A549 (cell line): ENCODE data around the gene SNAI3.

Experiments used
- BHLHE40 ChIP-seq: IDR thresholded peaks from 2 replicates; pipeline ENCODE4 v1.6.1; 2012; ENCODE audit warnings: low read depth, low read length, inconsistent platforms
- CBX8 ChIP-seq: fragments of 200-600 bp; sonication (generic); IDR thresholded peaks from 2 replicates; pipeline ENCODE4 v1.6.1; 2016
- CEBPB ChIP-seq, 2 experiments: fragments of >200 bp in 1 of 2; sonication (Bioruptor Twin) in 1 of 2; formaldehyde crosslinking in 1 of 2; IDR thresholded peaks; 2 replicates each; pipeline ENCODE4 v1.6.1; 2012 to 2016
- EP300 ChIP-seq, 2 experiments: fragments of >200 bp; sonication (Bioruptor Twin); formaldehyde crosslinking; IDR thresholded peaks; 2 replicates in 1 of 2; 3 replicates in 1 of 2; pipeline ENCODE4 v1.6.1; 2016 to 2017
- MAFK ChIP-seq: fragments of 450-650 bp; IDR thresholded peaks from 2 replicates; pipeline ENCODE4 v1.6.1; 2014; ENCODE audit not compliant: partially characterized antibody
- MAX ChIP-seq: IDR thresholded peaks from 2 replicates; pipeline ENCODE4 v1.6.1; 2012
- MYC ChIP-seq: IDR thresholded peaks from 2 replicates; pipeline ENCODE4 v1.6.1; 2012; ENCODE audit warnings: mild to moderate bottlenecking, inconsistent platforms, low read length, improper control_type of control experiment, borderline replicate concordance
- POLR2A ChIP-seq: IDR thresholded peaks from 2 replicates; pipeline ENCODE4 v1.6.1; 2012; ENCODE audit warnings: mild to moderate bottlenecking, low read length
- RFX5 ChIP-seq: fragments of 450-650 bp; IDR thresholded peaks from 2 replicates; pipeline ENCODE4 v1.7.1; 2014; ENCODE audit warnings: antibody characterized with exemption, mild to moderate bottlenecking, moderate library complexity
- TP53 ChIP-seq: fragments of 250-450 bp; sonication (Bioruptor Pico); IDR thresholded peaks from 2 replicates; pipeline ENCODE4 v1.5.0; 2021; ENCODE audit warnings: mild to moderate bottlenecking, moderate library complexity
- ZFP36 ChIP-seq: fragments of 450-650 bp; IDR thresholded peaks from 2 replicates; pipeline ENCODE4 v1.6.1; 2014; ENCODE audit warnings: borderline replicate concordance; ENCODE audit not compliant: partially characterized antibody
- TF ChIP-seq, protein P1 (sequence below): fragments of >200 bp; sonication (Bioruptor Twin); formaldehyde crosslinking; IDR thresholded peaks from 3 replicates; pipeline ENCODE4 v1.5.1; 2016
- TF ChIP-seq, protein P2 (sequence below): fragments of >200 bp; sonication (Bioruptor Twin); formaldehyde crosslinking; IDR thresholded peaks from 3 replicates; pipeline ENCODE4 v1.6.1; 2016
- TF ChIP-seq, protein P3 (sequence below): fragments of 200-600 bp; sonication (generic); IDR thresholded peaks from 2 replicates; pipeline ENCODE4 v1.6.1; 2016; ENCODE audit warnings: antibody characterized with exemption, mild to moderate bottlenecking, moderate library complexity

GRCh38 chr16:88705076-88705684 lies 18.9 kb upstream of the SNAI3 start:
- TF ChIP-seq ZFP36 (no peak), TP53 (no peak), MYC (no peak), POLR2A (no peak), MAFK (no peak), EP300 (IDR thresholded peaks at IDR 0.05) (no peak), MAX (no peak), CEBPB (IDR thresholded peaks at IDR 0.05) (no peak), BHLHE40 (no peak), CBX8 (no peak), RFX5 (no peak)
- TF ChIP-seq, protein P1, sequence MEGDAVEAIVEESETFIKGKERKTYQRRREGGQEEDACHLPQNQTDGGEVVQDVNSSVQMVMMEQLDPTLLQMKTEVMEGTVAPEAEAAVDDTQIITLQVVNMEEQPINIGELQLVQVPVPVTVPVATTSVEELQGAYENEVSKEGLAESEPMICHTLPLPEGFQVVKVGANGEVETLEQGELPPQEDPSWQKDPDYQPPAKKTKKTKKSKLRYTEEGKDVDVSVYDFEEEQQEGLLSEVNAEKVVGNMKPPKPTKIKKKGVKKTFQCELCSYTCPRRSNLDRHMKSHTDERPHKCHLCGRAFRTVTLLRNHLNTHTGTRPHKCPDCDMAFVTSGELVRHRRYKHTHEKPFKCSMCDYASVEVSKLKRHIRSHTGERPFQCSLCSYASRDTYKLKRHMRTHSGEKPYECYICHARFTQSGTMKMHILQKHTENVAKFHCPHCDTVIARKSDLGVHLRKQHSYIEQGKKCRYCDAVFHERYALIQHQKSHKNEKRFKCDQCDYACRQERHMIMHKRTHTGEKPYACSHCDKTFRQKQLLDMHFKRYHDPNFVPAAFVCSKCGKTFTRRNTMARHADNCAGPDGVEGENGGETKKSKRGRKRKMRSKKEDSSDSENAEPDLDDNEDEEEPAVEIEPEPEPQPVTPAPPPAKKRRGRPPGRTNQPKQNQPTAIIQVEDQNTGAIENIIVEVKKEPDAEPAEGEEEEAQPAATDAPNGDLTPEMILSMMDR: no peak
- TF ChIP-seq, protein P2, sequence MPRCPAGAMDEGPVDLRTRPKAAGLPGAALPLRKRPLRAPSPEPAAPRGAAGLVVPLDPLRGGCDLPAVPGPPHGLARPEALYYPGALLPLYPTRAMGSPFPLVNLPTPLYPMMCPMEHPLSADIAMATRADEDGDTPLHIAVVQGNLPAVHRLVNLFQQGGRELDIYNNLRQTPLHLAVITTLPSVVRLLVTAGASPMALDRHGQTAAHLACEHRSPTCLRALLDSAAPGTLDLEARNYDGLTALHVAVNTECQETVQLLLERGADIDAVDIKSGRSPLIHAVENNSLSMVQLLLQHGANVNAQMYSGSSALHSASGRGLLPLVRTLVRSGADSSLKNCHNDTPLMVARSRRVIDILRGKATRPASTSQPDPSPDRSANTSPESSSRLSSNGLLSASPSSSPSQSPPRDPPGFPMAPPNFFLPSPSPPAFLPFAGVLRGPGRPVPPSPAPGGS: no peak
- TF ChIP-seq, protein P3, sequence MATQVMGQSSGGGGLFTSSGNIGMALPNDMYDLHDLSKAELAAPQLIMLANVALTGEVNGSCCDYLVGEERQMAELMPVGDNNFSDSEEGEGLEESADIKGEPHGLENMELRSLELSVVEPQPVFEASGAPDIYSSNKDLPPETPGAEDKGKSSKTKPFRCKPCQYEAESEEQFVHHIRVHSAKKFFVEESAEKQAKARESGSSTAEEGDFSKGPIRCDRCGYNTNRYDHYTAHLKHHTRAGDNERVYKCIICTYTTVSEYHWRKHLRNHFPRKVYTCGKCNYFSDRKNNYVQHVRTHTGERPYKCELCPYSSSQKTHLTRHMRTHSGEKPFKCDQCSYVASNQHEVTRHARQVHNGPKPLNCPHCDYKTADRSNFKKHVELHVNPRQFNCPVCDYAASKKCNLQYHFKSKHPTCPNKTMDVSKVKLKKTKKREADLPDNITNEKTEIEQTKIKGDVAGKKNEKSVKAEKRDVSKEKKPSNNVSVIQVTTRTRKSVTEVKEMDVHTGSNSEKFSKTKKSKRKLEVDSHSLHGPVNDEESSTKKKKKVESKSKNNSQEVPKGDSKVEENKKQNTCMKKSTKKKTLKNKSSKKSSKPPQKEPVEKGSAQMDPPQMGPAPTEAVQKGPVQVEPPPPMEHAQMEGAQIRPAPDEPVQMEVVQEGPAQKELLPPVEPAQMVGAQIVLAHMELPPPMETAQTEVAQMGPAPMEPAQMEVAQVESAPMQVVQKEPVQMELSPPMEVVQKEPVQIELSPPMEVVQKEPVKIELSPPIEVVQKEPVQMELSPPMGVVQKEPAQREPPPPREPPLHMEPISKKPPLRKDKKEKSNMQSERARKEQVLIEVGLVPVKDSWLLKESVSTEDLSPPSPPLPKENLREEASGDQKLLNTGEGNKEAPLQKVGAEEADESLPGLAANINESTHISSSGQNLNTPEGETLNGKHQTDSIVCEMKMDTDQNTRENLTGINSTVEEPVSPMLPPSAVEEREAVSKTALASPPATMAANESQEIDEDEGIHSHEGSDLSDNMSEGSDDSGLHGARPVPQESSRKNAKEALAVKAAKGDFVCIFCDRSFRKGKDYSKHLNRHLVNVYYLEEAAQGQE: no peak
